Rectal smooth muscle tissue (tissue), 1 donor: ENCODE measurements around the gene CHST15.

ENCODE experiments used
- H3K27ac ChIP-seq: one replicate; pipeline ENCODE4 v1.7.0; 2013; ENCODE audit warnings: low read depth, low read length, inconsistent platforms
- H3K27me3 ChIP-seq: one replicate; pipeline ENCODE4 v1.7.0; 2013; ENCODE audit warnings: low read length; ENCODE audit not compliant: control insufficient read depth, insufficient read depth
- H3K36me3 ChIP-seq: one replicate; pipeline ENCODE4 v1.7.0; 2013; ENCODE audit warnings: low read length; ENCODE audit not compliant: control insufficient read depth, insufficient read depth
- H3K4me1 ChIP-seq: one replicate; pipeline ENCODE4 v1.7.0; 2013; ENCODE audit warnings: low read length; ENCODE audit not compliant: control insufficient read depth, insufficient read depth
- H3K4me3 ChIP-seq: one replicate; pipeline ENCODE4 v1.7.0; 2013; ENCODE audit warnings: low read length
- H3K9ac ChIP-seq: one replicate; pipeline ENCODE4 v1.7.0; 2013; ENCODE audit warnings: low read length

CHST15 gene

DNA sequence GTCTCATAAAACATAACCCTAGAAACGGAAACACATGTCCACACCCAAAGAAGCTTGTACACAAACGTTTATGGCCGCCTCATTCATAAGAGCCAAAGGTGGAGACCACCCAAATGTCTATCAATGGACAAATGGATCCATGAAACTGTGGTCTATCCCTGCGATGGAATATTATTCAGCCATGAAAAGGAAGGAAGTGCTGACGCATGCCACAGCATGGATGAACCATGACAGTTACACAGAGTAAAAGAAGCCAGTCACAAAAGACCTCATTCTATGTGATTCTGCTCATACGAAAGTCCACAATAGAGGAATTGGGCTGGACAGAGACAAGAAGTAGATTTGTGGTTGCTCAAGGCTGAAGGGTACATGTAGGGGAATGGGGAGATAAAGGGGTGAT is 10.8 kb downstream of the CHST15 start:
- H3K36me3 ChIP-seq, result no peaks in the 10 kb centered on the region
- no peaks in the 10 kb centered on the region for H3K27me3 ChIP-seq
- H3K27ac ChIP-seq, result no peak overlapping the region
- peaks cover 5% of the 10 kb centered on the region for H3K4me1 ChIP-seq
- no peak overlapping the region for H3K9ac ChIP-seq
- H3K4me3 ChIP-seq, result no peak overlapping the region

DNA sequence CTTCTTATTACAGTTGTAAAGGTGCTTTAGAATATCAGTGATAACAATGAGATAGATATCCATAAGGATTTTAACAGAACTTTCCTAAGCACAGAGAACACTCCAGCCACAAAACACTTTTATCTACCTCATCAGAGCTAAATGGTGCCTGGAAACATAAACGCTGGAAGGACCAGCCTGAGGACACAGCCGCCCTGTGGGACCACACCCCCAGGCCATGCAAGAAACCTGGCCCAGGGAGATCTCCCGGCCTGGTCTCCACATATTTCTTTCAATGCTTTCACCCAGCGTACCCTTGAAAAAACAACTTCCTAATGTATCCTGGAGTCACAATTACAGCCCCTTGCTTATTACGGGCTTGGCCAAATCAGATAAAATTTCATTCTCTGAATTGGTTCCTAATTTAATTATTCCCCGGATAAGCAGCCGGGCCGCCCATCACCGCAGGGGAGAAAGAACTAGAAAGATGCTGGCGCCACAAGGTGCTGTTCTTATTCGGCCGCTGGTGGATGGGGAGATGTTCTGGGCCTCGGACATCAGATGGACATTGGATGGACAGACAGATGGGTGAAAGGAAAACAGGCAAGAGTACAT is 11.8 kb downstream of the CHST15 start:
- Histone ChIP-seq H3K4me1 (peaks cover 5% of the 10 kb centered on the region), H3K27ac (no peak overlapping the region)

DNA sequence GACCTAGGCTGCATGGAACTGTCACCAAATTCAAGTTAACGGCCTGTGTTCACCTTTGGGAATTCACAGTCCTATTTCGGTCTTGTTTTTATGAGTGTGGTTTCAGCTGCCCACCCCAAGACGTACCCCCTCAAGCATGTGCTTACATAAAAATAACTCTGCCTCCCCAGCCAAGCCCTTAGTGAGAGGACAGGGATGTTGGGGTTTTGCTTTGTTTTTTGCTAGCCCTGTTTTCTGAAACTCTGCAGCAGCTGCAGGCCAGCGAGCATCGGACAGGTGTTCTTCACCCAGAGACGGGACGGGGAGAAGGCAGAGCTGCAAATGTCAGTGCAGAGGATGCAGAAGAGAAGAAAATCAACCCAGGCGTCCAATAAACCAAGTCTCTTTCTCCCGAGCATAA is 13.5 kb downstream of the CHST15 start:
- no peak overlapping the region for H3K27ac ChIP-seq
- no peaks in the 10 kb centered on the region for H3K27me3 ChIP-seq
- no peak overlapping the region for H3K9ac ChIP-seq
- H3K4me3 ChIP-seq, result no peak overlapping the region
- H3K36me3 ChIP-seq, result no peaks in the 10 kb centered on the region
- peaks cover 14% of the 10 kb centered on the region for H3K4me1 ChIP-seq

More for the DNA sequence above, 11.8 kb downstream of the CHST15 start:
- Histone ChIP-seq H3K4me3 (no peak overlapping the region), H3K36me3 (no peaks in the 10 kb centered on the region), H3K27me3 (no peaks in the 10 kb centered on the region), H3K9ac (no peak overlapping the region)

DNA sequence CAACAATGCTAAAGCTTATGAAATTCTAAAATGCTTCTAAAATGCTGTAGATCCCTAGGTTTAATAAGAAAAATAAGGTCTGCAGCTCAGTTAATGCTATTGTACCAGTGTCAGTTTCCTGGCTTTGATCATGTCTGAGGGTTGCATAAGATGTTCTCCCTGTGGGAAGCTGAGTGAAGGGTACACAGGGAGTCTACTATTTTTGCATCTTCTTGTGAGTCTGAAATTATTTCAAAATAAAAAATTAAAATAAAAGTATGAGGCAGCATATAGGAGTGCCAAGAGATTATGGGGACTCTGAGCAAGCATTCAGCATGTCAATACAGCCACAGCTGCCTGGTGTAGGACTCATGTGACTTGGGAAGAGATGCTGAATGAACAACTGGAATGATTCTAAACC is 14.7 kb downstream of the CHST15 start:
- H3K27me3 ChIP-seq, result no peaks in the 10 kb centered on the region
- H3K36me3 ChIP-seq, result no peaks in the 10 kb centered on the region
- H3K27ac ChIP-seq, result no peak overlapping the region
- no peak overlapping the region for H3K9ac ChIP-seq
- H3K4me3 ChIP-seq, result no peak overlapping the region
- H3K4me1 ChIP-seq, result peaks cover 15% of the 10 kb centered on the region

DNA sequence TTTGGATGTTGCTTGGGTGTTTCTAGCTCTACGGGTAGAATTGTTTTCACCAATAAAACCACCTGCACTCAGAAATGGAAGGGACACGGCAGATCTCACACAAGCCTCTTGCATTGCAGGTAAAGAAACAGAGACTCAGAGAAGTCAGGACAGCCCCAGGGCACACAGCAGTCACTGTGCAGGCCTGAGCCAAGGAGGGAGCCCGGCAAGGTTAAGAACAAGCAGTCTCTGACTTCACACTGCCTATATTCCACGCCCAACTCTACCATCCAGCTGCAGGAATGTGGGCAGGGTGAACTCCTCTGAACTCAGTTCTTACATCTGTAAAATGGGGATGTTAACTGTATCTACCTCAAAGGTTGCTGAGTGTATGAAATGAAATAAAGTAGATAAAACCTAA is 15.4 kb downstream of the CHST15 start:
- Histone ChIP-seq H3K4me3 (no peak overlapping the region), H3K36me3 (no peaks in the 10 kb centered on the region), H3K9ac (no peak overlapping the region), H3K27ac (no peak overlapping the region), H3K4me1 (peaks cover 15% of the 10 kb centered on the region), H3K27me3 (no peaks in the 10 kb centered on the region)

DNA sequence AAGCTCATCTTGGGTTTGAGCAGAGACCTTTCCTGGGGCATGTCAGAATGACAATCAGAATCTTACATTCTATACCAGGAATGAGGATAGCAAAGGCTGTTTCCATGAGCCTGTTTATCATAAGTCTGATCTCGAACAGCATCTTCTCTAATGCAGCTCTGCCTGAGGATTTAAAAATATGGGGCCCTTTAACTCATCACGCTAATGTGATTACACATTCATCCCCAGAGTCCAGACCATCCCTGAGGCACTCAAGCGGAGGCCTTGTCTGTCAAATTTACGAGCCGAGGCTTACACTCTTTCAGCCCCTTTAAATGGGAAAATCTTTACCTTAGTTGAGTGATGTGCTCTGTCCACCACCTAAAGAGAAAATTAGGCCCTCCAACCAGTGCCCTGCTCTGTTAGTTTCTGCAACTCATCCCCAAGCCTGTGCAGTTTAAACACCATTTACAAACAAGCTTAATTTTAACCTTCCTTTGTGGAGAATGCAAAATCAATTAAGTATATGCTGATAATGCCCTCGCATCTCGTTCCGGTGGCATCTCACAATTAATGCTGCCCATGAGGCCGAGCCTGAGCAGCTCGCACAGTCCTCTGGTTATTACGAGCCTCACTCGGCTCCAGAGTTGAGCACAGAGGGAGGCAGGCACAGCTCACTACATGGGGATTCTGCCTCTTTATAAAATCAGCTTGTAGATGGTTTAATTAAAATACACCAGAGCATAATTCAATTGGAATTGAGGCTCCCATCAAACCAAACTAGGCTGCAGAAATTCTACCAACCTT is 16.0 kb downstream of the CHST15 start:
- Histone ChIP-seq H3K27ac (peak overlapping the region; percentile 17), H3K9ac (no peak overlapping the region), H3K27me3 (no peaks in the 10 kb centered on the region), H3K4me3 (no peak overlapping the region), H3K36me3 (no peaks in the 10 kb centered on the region), H3K4me1 (peaks cover 15% of the 10 kb centered on the region)

DNA sequence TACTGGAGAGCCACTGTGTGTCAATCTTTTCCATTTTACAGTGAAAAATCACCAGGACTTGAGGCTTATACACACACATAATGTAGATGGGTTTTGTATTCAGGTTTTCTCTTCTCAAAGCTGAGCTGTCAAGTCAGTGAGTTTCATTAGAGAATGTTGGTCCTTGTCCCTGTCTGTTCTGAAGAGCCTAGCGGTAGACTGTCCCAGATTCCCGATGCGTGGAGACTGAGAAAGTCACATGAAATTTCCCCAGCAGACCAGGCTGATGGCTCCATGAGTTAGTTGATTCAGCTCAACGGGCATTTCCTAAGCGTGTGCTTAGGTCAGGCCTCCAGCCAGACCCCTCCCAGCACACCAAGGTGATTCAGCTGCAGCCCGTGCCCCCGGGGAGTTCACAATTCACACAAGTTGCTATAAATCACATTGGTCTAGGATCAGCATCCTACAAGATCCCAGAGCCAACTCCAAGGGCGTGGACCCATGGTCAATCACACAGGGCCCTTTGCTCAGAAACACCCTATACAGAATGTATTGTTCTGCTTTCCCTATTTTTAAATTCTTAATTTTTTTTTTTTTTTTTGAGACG is 17.2 kb downstream of the CHST15 start:
- no peak overlapping the region for H3K4me3 ChIP-seq
- H3K36me3 ChIP-seq, result no peaks in the 10 kb centered on the region
- peak overlapping the region; percentile 65 for H3K27ac ChIP-seq
- H3K4me1 ChIP-seq, result peaks cover 15% of the 10 kb centered on the region
- H3K9ac ChIP-seq, result no peak overlapping the region
- no peaks in the 10 kb centered on the region for H3K27me3 ChIP-seq

DNA sequence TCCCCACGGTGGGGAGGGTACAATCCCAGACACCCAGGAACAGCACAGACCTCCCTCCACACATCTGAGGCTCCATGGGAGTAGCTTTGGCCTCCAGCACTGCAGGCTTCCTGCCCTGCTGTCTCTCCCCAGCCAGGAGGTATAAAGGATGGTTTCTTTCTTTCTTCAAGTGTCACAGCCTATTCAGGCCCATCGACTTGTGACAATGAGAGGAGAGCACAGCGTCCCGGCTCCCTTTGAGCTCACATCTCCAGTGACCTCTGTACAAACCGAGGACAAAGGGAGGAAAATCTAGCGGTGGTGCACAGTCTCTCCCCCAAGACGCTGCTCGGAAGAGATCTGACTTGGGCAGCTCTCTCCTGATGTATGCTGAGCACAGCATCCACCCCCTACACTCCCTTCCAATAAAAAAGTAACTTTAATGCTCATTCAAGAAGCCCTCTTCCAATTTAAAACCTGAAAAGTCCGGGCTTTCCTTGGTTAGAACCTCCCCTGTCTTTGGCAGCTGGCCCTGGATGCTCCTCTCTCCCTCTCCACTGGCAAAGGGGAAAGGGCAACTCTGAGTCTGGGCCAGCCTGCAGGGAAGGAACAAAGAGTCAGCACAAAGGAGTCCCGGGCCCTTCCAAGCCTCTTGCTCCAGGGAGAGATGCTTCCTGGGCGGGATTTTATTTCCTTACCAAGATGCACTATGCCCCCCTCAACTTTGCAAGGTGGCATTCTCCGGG is 18.0 kb downstream of the CHST15 start:
- Histone ChIP-seq H3K36me3 (no peaks in the 10 kb centered on the region), H3K4me3 (no peak overlapping the region), H3K4me1 (peaks cover 15% of the 10 kb centered on the region), H3K9ac (no peak overlapping the region), H3K27me3 (no peaks in the 10 kb centered on the region), H3K27ac (peak overlapping the region; percentile 65)

DNA sequence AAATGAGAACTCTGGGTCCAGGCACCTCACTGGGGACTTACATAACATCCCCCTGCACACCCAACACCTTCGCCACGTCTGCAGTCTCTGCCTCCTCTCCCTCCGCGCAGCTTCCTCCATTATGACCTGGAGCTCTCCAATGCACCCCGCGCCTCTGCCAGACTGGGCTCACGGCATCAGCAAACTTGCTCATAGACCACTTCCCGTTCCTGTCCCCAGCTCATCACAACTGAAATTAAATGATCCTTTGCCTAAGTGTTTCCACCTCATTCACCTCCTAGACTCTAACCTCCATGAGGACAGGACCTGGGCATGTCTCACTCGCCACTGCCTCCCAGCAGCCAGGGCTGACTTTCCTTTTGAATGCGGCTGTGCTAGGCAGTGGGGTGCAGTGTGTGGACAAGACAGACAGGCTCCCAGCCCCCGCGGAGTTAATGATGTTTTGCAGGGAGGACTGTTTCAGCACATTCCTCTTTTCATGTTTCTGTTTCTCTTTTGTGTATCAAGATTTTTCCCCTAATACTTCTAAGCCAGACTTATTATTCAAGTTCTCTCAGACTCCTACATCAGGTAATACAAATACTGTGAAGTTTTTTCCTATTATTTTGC is 18.8 kb downstream of the CHST15 start:
- Histone ChIP-seq H3K27ac (peak overlapping the region; percentile 65), H3K4me1 (peaks cover 15% of the 10 kb centered on the region), H3K9ac (no peak overlapping the region), H3K27me3 (no peaks in the 10 kb centered on the region), H3K36me3 (no peaks in the 10 kb centered on the region), H3K4me3 (no peak overlapping the region)

DNA sequence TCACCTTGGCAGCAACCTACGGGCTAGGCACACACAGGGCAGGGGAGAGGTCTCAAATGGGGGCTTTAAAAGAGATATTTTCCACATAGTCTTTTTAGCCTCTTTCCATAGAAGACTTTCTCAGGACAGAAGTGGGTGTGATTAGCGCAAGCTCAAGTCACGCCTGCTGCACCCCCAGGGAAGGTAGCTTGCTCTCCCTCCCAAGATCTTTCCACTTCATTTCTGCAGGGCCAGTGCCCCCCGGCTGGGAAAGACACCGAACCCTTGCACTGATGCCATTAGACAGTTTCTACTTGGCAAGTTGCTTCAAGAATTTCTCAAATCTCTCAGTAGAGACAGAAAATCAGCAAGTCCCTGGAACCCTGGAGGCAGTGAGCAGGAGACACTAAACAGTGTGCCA is 19.4 kb downstream of the CHST15 start:
- Histone ChIP-seq H3K4me3 (no peak overlapping the region), H3K9ac (no peak overlapping the region), H3K27ac (no peak overlapping the region), H3K27me3 (no peaks in the 10 kb centered on the region), H3K4me1 (peaks cover 15% of the 10 kb centered on the region), H3K36me3 (no peaks in the 10 kb centered on the region)

DNA sequence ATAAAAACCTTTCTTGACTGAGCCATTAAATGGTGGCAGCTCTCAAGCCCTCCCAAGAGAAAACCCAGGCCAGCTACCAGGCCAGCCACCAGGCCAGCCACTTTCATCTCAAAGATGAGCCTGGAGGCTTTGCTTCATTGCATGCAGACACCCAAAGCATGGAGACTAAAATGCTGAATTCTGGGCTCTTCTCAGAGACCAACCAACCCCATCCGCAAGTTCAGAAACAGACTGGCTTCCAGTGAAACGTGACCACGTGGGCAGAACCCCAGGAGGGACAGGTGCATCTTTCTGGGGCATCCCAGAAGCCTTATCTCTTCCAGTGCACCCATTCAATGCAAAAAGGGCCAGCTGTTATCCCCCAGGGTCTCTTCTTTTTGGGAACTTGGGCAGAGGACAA is 20.9 kb downstream of the CHST15 start:
- Histone ChIP-seq H3K4me1 (peaks cover 12% of the 10 kb centered on the region), H3K36me3 (no peaks in the 10 kb centered on the region), H3K9ac (no peak overlapping the region), H3K27me3 (no peaks in the 10 kb centered on the region), H3K4me3 (no peak overlapping the region), H3K27ac (no peak overlapping the region)

DNA sequence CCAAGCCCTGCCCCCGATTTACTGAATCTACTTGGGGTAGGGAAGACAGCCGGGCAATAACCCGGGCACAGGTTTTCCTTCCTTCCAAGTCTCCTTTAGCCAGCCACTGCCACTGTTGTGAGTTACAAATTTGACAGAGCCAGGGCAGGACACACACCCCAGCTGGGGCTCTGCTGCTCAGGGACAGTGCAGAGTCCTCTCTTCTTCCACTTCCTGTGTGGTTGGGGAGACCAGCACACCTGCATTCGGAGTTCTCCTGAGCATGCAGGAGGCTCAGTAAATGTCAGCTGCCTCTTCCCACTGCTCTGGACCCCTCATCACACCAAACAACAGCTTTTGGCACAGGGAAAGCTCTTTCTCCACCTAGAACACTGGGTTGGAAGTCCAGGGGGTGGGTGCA is 21.3 kb downstream of the CHST15 start:
- no peak overlapping the region for H3K27ac ChIP-seq
- H3K9ac ChIP-seq, result no peak overlapping the region
- no peaks in the 10 kb centered on the region for H3K36me3 ChIP-seq
- H3K27me3 ChIP-seq, result no peaks in the 10 kb centered on the region
- peaks cover 14% of the 10 kb centered on the region for H3K4me1 ChIP-seq
- no peak overlapping the region for H3K4me3 ChIP-seq
